ENCODE data around the gene BAIAP2L1.

BAIAP2L1 gene

GRCh38 chr7:98364220-98364619, 36.7 kb downstream of the BAIAP2L1 start:
- H3K4me3 ChIP-seq (ENCODE audit: low read length), result no peak overlapping the region
- H3K27me3 ChIP-seq (ENCODE audit: insufficient read depth, low read length), result no peaks in the 10 kb centered on the region
- no peak overlapping the region for H2AFZ ChIP-seq (ENCODE audit: low read depth, low read length)
- no peaks in the 10 kb centered on the region for H3K4me1 ChIP-seq (ENCODE audit: insufficient read depth, low read length)
- no peaks in the 10 kb centered on the region for H3K36me3 ChIP-seq (ENCODE audit: insufficient read depth, low read length)
- H3K9me3 ChIP-seq (ENCODE audit: low read length), result no peaks in the 10 kb centered on the region

GRCh38 chr7:98362517-98362916, 38.4 kb downstream of the BAIAP2L1 start:
- H3K36me3 ChIP-seq (ENCODE audit: insufficient read depth, low read length), result no peaks in the 10 kb centered on the region
- H3K9me3 ChIP-seq (ENCODE audit: low read length), result no peaks in the 10 kb centered on the region
- H3K27me3 ChIP-seq (ENCODE audit: insufficient read depth, low read length), result no peaks in the 10 kb centered on the region
- no peak overlapping the region for H2AFZ ChIP-seq (ENCODE audit: low read depth, low read length)
- H3K4me1 ChIP-seq (ENCODE audit: insufficient read depth, low read length), result no peaks in the 10 kb centered on the region
- no peak overlapping the region for H3K4me3 ChIP-seq (ENCODE audit: low read length)

GRCh38 chr7:98360221-98361130, 40.4 kb downstream of the BAIAP2L1 start:
- H2AFZ ChIP-seq (ENCODE audit: low read depth, low read length), result no peak overlapping the region
- H3K9me3 ChIP-seq (ENCODE audit: low read length), result no peaks in the 10 kb centered on the region
- H3K36me3 ChIP-seq (ENCODE audit: insufficient read depth, low read length), result no peaks in the 10 kb centered on the region
- H3K4me3 ChIP-seq (ENCODE audit: low read length), result no peak overlapping the region
- no peaks in the 10 kb centered on the region for H3K27me3 ChIP-seq (ENCODE audit: insufficient read depth, low read length)
- H3K4me1 ChIP-seq (ENCODE audit: insufficient read depth, low read length), result no peaks in the 10 kb centered on the region

- H3K36me3 ChIP-seq (ENCODE audit: insufficient read depth, low read length), result no peaks in the 10 kb centered on the region
- no peak overlapping the region for H3K4me3 ChIP-seq (ENCODE audit: low read length)
- no peak overlapping the region for H2AFZ ChIP-seq (ENCODE audit: low read depth, low read length)
- no peaks in the 10 kb centered on the region for H3K27me3 ChIP-seq (ENCODE audit: insufficient read depth, low read length)
- no peaks in the 10 kb centered on the region for H3K9me3 ChIP-seq (ENCODE audit: low read length)
- no peaks in the 10 kb centered on the region for H3K4me1 ChIP-seq (ENCODE audit: insufficient read depth, low read length)
Observed at GRCh38 chr7:98359395-98359794, 41.5 kb downstream of the BAIAP2L1 start.

GRCh38 chr7:98358706-98359105, 42.2 kb downstream of the BAIAP2L1 start:
- Histone ChIP-seq H3K4me3 (ENCODE audit: low read length) (no peak overlapping the region), H3K9me3 (ENCODE audit: low read length) (no peaks in the 10 kb centered on the region), H3K4me1 (ENCODE audit: insufficient read depth, low read length) (no peaks in the 10 kb centered on the region), H3K36me3 (ENCODE audit: insufficient read depth, low read length) (no peaks in the 10 kb centered on the region), H2AFZ (ENCODE audit: low read depth, low read length) (no peak overlapping the region), H3K27me3 (ENCODE audit: insufficient read depth, low read length) (no peaks in the 10 kb centered on the region)

GRCh38 chr7:98357751-98358161, 43.1 kb downstream of the BAIAP2L1 start:
- no peak overlapping the region for H3K4me3 ChIP-seq (ENCODE audit: low read length)
- H3K27me3 ChIP-seq (ENCODE audit: insufficient read depth, low read length), result no peaks in the 10 kb centered on the region
- H2AFZ ChIP-seq (ENCODE audit: low read depth, low read length), result no peak overlapping the region
- H3K36me3 ChIP-seq (ENCODE audit: insufficient read depth, low read length), result no peaks in the 10 kb centered on the region
- H3K9me3 ChIP-seq (ENCODE audit: low read length), result no peaks in the 10 kb centered on the region
- no peaks in the 10 kb centered on the region for H3K4me1 ChIP-seq (ENCODE audit: insufficient read depth, low read length)

- Histone ChIP-seq H3K9me3 (ENCODE audit: low read length) (no peaks in the 10 kb centered on the region), H3K36me3 (ENCODE audit: insufficient read depth, low read length) (no peaks in the 10 kb centered on the region), H3K4me1 (ENCODE audit: insufficient read depth, low read length) (no peaks in the 10 kb centered on the region), H3K4me3 (ENCODE audit: low read length) (no peak overlapping the region), H3K27me3 (ENCODE audit: insufficient read depth, low read length) (no peaks in the 10 kb centered on the region), H2AFZ (ENCODE audit: low read depth, low read length) (no peak overlapping the region)
Observed at GRCh38 chr7:98355250-98355538, 45.7 kb downstream of the BAIAP2L1 start.

GRCh38 chr7:98354511-98355249, 46.2 kb downstream of the BAIAP2L1 start:
- no peak overlapping the region for H3K4me3 ChIP-seq (ENCODE audit: low read length)

GRCh38 chr7:98354052-98354451, 46.8 kb downstream of the BAIAP2L1 start:
- no peaks in the 10 kb centered on the region for H3K9me3 ChIP-seq (ENCODE audit: low read length)
- no peaks in the 10 kb centered on the region for H3K4me1 ChIP-seq (ENCODE audit: insufficient read depth, low read length)
- H3K4me3 ChIP-seq (ENCODE audit: low read length), result no peak overlapping the region
- H3K27me3 ChIP-seq (ENCODE audit: insufficient read depth, low read length), result no peaks in the 10 kb centered on the region
- no peak overlapping the region for H2AFZ ChIP-seq (ENCODE audit: low read depth, low read length)
- no peaks in the 10 kb centered on the region for H3K36me3 ChIP-seq (ENCODE audit: insufficient read depth, low read length)

More at GRCh38 chr7:98354511-98355249, 46.2 kb downstream of the BAIAP2L1 start:
- Histone ChIP-seq H3K27me3 (ENCODE audit: insufficient read depth, low read length) (no peaks in the 10 kb centered on the region), H2AFZ (ENCODE audit: low read depth, low read length) (no peak overlapping the region), H3K9me3 (ENCODE audit: low read length) (no peaks in the 10 kb centered on the region), H3K4me1 (ENCODE audit: insufficient read depth, low read length) (no peaks in the 10 kb centered on the region), H3K36me3 (ENCODE audit: insufficient read depth, low read length) (no peaks in the 10 kb centered on the region)

- Histone ChIP-seq H3K36me3 (ENCODE audit: insufficient read depth, low read length) (no peaks in the 10 kb centered on the region), H3K27me3 (ENCODE audit: insufficient read depth, low read length) (no peaks in the 10 kb centered on the region), H2AFZ (ENCODE audit: low read depth, low read length) (no peak overlapping the region), H3K9me3 (ENCODE audit: low read length) (no peaks in the 10 kb centered on the region), H3K4me1 (ENCODE audit: insufficient read depth, low read length) (no peaks in the 10 kb centered on the region), H3K4me3 (ENCODE audit: low read length) (no peak overlapping the region)
Observed at GRCh38 chr7:98352621-98353020, 48.3 kb downstream of the BAIAP2L1 start.

- Histone ChIP-seq H3K4me1 (ENCODE audit: insufficient read depth, low read length) (no peaks in the 10 kb centered on the region), H3K9me3 (ENCODE audit: low read length) (no peaks in the 10 kb centered on the region), H3K36me3 (ENCODE audit: insufficient read depth, low read length) (no peaks in the 10 kb centered on the region), H2AFZ (ENCODE audit: low read depth, low read length) (no peak overlapping the region), H3K27me3 (ENCODE audit: insufficient read depth, low read length) (no peaks in the 10 kb centered on the region), H3K4me3 (ENCODE audit: low read length) (no peak overlapping the region)
Observed at GRCh38 chr7:98351136-98351535, 49.8 kb downstream of the BAIAP2L1 start.

GRCh38 chr7:98348726-98349474, 52.0 kb downstream of the BAIAP2L1 start:
- no peak overlapping the region for H3K4me3 ChIP-seq (ENCODE audit: low read length)
- no peaks in the 10 kb centered on the region for H3K9me3 ChIP-seq (ENCODE audit: low read length)
- H2AFZ ChIP-seq (ENCODE audit: low read depth, low read length), result no peak overlapping the region

GRCh38 chr7:98346515-98347069, 54.3 kb downstream of the BAIAP2L1 start:
- Histone ChIP-seq H3K4me1 (ENCODE audit: insufficient read depth, low read length) (no peaks in the 10 kb centered on the region), H2AFZ (ENCODE audit: low read depth, low read length) (no peak overlapping the region), H3K36me3 (ENCODE audit: insufficient read depth, low read length) (no peaks in the 10 kb centered on the region), H3K27me3 (ENCODE audit: insufficient read depth, low read length) (no peaks in the 10 kb centered on the region), H3K4me3 (ENCODE audit: low read length) (no peak overlapping the region), H3K9me3 (ENCODE audit: low read length) (no peaks in the 10 kb centered on the region)

More at GRCh38 chr7:98348726-98349474, 52.0 kb downstream of the BAIAP2L1 start:
- H3K36me3 ChIP-seq (ENCODE audit: insufficient read depth, low read length), result no peaks in the 10 kb centered on the region
- no peaks in the 10 kb centered on the region for H3K4me1 ChIP-seq (ENCODE audit: insufficient read depth, low read length)
- no peaks in the 10 kb centered on the region for H3K27me3 ChIP-seq (ENCODE audit: insufficient read depth, low read length)
